Nasal cavity respiratory epithelium epithelial cell of viscerocranial mucosa (primary cell): ENCODE results near the gene PHF12. TPM values are rescaled to one million over a fixed set of nuclear protein-coding genes. Genes with fewer than 3 reads are reported as not detected.

ENCODE experiments used
- total RNA-seq: library from RNA; depleted of rRNA; stranded (reverse); fragments of >200 nt; gene quantifications from 2 replicates; pipeline ENCODE4 v1.2.3, GENCODE V29; 2014

The PHF12 gene
- total RNA-seq, result 4.1 and 19.7 TPM in 2 replicates

DNA sequence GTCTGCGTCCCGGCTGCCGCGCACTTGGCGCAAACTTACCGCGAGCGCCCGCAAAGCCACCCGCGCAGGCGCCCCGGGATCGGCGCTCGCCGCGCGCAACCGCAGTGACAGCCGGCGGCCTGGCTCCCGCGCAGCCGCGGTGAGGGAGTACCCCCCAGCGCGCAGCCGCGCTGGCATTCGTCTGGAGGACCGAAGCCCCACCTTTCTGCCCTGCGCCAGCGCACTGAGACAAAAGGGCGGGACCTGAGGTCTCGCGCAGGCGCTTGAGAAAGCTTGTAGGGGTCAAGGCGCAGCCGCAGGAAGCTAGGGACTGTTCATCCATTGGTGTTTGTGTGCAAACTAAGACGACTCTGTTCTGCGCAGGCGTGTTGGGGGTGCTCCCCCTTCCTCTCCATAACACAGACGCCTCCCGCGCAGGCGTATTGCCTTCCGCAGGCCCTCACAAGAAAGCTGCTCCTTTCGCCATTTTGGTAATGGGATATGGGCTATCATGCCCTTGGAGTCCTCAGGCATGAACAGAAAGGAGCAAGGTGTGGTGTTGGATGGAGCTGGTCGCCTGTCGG, at the start of gene PHF12:
Gene PHF12 (minus strand): TSS at position 91 of the 563 bp plus-strand sequence. CDS start 558 bp downstream, outside the sequence.

DNA sequence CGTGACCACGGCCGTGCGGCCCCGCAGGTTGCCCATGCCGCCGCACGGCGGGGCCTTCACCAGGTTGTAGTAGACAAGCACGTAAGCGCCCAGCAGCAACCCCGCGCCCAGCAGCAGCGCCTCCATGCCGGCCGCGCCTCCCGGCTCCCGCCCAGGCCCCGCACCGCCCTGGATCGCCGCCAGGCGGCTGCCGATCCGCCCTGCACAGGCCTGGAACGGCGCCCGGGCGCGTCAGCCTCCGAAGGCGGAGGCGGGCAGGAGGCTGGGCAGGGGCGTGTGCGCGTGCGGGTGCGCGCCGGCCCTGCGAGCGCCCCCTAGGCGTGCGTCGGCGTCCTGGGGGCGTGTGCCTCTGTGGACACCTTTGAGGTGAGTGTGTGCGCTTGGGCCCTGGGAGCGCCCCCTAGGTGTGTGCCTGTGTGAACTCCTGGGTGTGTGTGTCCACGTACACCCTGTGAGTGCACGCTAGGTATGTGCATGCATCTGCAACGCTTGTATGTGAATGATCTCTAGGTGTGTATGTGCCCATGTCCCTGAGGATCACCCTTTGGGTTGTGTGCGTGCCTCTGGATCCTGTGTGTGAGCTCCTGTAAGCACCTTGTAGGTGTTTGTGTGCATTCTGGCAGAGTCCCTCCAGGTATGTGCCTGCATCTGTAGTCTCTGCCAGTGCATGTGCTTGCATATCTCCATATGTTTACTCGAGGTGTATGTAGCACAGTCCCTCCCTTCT, 48.3 kb downstream of the PHF12 start, which contains the start of gene DHRS13:
Gene DHRS13 (minus strand): TSS at position 261 of the 727 bp plus-strand sequence. CDS start 135 bp downstream, at position 126.

DNA sequence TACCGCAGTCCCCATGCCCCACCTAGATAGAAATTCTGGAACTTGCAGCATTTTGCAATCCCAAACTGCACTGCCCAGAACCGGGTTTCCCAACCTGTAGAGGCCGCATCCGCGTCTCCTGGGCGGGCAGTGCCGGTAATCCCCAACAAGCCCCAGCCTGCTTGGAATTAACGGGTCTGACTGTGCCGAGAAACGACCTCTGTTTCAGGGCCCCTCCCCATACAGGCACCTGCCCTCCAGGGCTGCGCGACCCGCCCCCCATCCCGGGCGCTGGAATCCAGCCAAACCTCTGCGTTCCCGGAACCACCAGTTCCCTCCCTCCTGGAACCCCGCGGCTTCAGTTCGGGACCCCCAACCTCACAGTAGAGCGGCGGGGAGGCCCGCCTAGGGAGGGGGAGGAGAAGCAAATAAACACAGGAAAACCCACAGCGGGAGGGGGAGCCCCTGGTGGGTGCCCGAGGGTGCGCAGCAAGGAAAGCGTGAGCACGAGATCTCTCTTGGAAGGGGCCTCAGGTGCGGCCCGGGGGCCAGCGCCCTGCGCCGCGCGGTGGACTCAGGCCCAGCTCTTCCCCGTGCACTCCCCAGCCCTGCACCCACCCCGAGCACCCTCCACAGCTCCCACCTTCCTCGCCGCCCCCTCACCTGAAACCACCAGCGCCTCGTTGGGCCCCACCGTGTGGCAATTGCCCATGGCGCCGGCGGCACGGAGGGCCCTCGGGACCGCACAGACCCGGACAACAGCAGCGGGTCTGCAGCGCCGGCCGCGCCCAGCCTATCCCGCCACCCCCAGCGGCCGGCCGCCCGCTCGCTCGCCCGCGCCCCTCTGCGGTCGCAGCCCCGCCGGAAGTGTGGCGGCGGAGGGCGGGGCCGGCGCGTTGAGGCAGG, 54.2 kb downstream of the PHF12 start, which contains the start of gene FLOT2:
Gene FLOT2 (minus strand): TSS at position 850 of the 885 bp plus-strand sequence. CDS start 159 bp downstream, at position 691.

Other genes starting within 250 kb of the PHF12 start
- under 0.01 and 0.71 TPM in 2 replicates for gene PROCA1, start 239.6 kb downstream of the PHF12 start, total RNA-seq
- gene RAB34, start 233.7 kb downstream of the PHF12 start, total RNA-seq, result 46.3 and 50.2 TPM in 2 replicates
- gene RPL23A, start 231.5 kb downstream of the PHF12 start, total RNA-seq, result 810 and 816 TPM in 2 replicates
- gene TLCD1, start 225.3 kb downstream of the PHF12 start, total RNA-seq, result 5.0 and 7.2 TPM in 2 replicates
- gene NEK8, start 222.7 kb downstream of the PHF12 start, total RNA-seq, result 2.7 and 2.8 TPM in 2 replicates
- gene TRAF4, start 207.5 kb downstream of the PHF12 start, total RNA-seq, result 58.4 and 59.9 TPM in 2 replicates
- 1.7 and 13.5 TPM in 2 replicates for gene FAM222B, start 108.7 kb downstream of the PHF12 start, total RNA-seq
- 22.9 and 35.0 TPM in 2 replicates for gene ERAL1, start 96.5 kb downstream of the PHF12 start, total RNA-seq
- gene FLOT2, start 53.8 kb downstream of the PHF12 start, total RNA-seq, result 16.1 and 60.9 TPM in 2 replicates
- 7.9 and 10.0 TPM in 2 replicates for gene DHRS13, start 48.4 kb downstream of the PHF12 start, total RNA-seq
- not detected in 2 replicates for gene SEZ6, start 54.5 kb upstream of the PHF12 start, total RNA-seq
- gene PIPOX, start 91.6 kb upstream of the PHF12 start, total RNA-seq, result 0.28 and 1.0 TPM in 2 replicates
- gene MYO18A, start 228.9 kb upstream of the PHF12 start, total RNA-seq, result 40.0 and 75.8 TPM in 2 replicates